Neural cell (in vitro differentiated cells): ENCODE measurements around the gene KIF22.

Experiments
- CTCF ChIP-seq: fragments of 450-650 bp; IDR thresholded peaks from 2 replicates; pipeline ENCODE4 v1.5.1; 2014; ENCODE audit warnings: antibody characterized with exemption, mild to moderate bottlenecking, moderate library complexity; ENCODE audit not compliant: poor library complexity, severe bottlenecking
- EP300 ChIP-seq: fragments of 450-650 bp; conservative IDR thresholded peaks from 2 replicates; pipeline ENCODE4 v1.6.1; 2014; ENCODE audit warnings: antibody characterized with exemption, mild to moderate bottlenecking, moderate library complexity; ENCODE audit not compliant: poor library complexity, severe bottlenecking
- EZH2 ChIP-seq: fragments of 200-600, 300-800 bp; shearing (Covaris generic), sonication (generic); IDR thresholded peaks from 2 replicates; pipeline ENCODE4 v1.6.1; 2014; ENCODE audit warnings: antibody characterized with exemption, low read length, borderline replicate concordance, mild to moderate bottlenecking; ENCODE audit not compliant: insufficient read depth, poor library complexity, severe bottlenecking
- MXI1 ChIP-seq: fragments of 450-650 bp; conservative IDR thresholded peaks from 2 replicates; pipeline ENCODE4 v1.6.1; 2014; ENCODE audit warnings: antibody characterized with exemption, mild to moderate bottlenecking; ENCODE audit not compliant: poor library complexity, severe bottlenecking
- POLR2AphosphoS5 ChIP-seq: IDR thresholded peaks from 2 replicates; pipeline ENCODE4 v1.6.1; 2012
- RAD21 ChIP-seq: fragments of 450-650 bp; conservative IDR thresholded peaks from 2 replicates; pipeline ENCODE4 v1.6.1; 2014; ENCODE audit warnings: antibody characterized with exemption, mild to moderate bottlenecking, moderate library complexity
- REST ChIP-seq: IDR thresholded peaks from 2 replicates; pipeline ENCODE4 v1.6.1; 2012; ENCODE audit warnings: borderline replicate concordance
- TAF1 ChIP-seq: IDR thresholded peaks from 2 replicates; pipeline ENCODE4 v1.6.1; 2012; ENCODE audit warnings: low read depth

- no peak for TF ChIP-seq CTCF
- no peak for TF ChIP-seq EZH2
- TF ChIP-seq EP300 = no peak
- TF ChIP-seq REST = no peak
- TF ChIP-seq POLR2AphosphoS5 = no peak
- TF ChIP-seq MXI1 = no peak
- TF ChIP-seq RAD21 = no peak
- TF ChIP-seq TAF1 = no peak
Measured at GRCh38 chr16:29825145-29826044, 34.8 kb downstream of the KIF22 start.
